Epithelial cell of proximal tubule (primary cell): Measurements from ENCODE around the gene CDKN2B-AS1. TPM values are rescaled to one million over a fixed set of nuclear protein-coding genes. Genes with fewer than 3 reads are reported as not detected.
A peak's percentile ranks its signal among the peaks of the same experiment; 100 is the strongest.

Experiments used
- DNase-seq: peaks from one replicate; pipeline ENCODE4 v3.0.0-alpha.2; 2011; ENCODE audit warnings: low read depth
- H3K4me3 ChIP-seq: 2 replicates; pipeline ENCODE4 v1.5.1; 2011; ENCODE audit warnings: low read depth, mild to moderate bottlenecking, low read length
- total RNA-seq: library from RNA; depleted of rRNA; stranded (reverse); fragments of >200 nt; gene quantifications from 2 replicates; pipeline ENCODE4 v1.2.3, GENCODE V29; 2015
- TF ChIP-seq, protein P1 (sequence below): conservative IDR thresholded peaks from 2 replicates; pipeline ENCODE4 v1.5.1; 2012; ENCODE audit warnings: low read depth, mild to moderate bottlenecking, low read length

The CDKN2B-AS1 gene
- total RNA-seq, 1 donor from 2014 or later = not detected

DNA sequence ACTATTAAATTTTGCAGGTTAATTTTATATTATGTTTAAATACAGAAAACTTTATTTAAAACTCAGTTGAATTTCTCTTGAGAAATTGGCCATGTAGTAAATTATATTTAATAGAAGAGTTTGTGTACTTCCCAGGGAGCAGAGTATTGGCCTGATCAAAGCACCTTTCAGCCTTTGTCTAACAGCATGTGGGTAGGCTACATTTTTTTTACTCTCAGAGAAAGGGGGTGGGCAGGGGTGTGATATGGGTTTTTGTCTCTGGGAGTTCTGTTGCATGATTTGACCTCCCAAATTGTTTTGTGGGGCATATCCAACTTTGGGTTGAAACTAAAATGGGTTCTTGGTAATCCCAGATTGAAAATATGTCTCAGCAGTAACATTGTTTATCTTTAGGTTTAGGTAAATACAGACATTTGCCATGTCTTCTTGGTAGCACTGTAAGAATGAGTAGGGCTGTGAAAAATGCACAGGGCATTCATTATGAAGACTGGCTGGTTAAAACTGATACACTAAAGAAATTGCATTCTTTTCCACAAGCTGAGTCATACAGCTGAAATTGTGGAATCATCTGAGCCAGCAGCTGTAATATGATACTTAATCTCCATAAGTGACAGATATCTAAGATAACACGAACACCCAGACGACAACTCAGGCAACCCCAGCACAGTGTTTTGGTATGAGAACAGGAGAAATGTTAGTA lies 89.9 kb downstream of the CDKN2B-AS1 start:
- TF ChIP-seq, protein P1, sequence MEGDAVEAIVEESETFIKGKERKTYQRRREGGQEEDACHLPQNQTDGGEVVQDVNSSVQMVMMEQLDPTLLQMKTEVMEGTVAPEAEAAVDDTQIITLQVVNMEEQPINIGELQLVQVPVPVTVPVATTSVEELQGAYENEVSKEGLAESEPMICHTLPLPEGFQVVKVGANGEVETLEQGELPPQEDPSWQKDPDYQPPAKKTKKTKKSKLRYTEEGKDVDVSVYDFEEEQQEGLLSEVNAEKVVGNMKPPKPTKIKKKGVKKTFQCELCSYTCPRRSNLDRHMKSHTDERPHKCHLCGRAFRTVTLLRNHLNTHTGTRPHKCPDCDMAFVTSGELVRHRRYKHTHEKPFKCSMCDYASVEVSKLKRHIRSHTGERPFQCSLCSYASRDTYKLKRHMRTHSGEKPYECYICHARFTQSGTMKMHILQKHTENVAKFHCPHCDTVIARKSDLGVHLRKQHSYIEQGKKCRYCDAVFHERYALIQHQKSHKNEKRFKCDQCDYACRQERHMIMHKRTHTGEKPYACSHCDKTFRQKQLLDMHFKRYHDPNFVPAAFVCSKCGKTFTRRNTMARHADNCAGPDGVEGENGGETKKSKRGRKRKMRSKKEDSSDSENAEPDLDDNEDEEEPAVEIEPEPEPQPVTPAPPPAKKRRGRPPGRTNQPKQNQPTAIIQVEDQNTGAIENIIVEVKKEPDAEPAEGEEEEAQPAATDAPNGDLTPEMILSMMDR = no peak
- peak; percentile 60 for DNase-seq
- no peak overlapping the region for H3K4me3 ChIP-seq

DNA sequence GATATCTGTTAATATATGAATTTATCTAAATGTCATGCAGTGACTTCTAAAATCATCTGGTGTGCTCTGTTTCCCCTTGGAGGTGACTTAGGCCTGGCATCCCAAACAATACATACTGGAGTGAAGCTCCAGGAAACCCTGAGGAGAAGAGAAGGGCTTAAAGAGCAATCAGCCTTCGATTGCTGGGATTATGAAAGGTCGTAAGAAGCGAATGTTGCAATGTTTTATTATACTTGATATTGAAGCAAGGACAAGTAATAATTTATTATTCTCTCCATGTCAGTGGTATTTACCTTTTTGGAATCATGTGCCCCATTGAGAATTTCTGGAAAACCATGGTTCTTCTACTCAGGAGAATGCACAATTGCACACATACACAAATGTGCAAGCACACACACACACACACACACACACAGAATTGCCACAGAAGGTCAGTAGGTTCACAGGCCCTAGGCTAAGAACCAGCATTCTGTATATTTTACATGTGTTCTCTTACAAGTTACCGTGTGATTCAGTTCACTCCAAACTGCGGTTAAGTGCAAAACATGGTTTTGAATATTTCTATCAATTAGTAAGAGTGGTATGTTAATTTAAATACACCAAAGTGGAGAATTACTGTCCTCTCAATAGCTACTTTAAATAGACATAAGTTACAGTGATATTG lies 93.6 kb downstream of the CDKN2B-AS1 start:
- H3K4me3 ChIP-seq = no peak overlapping the region
- TF ChIP-seq, protein P1 = no peak

DNA sequence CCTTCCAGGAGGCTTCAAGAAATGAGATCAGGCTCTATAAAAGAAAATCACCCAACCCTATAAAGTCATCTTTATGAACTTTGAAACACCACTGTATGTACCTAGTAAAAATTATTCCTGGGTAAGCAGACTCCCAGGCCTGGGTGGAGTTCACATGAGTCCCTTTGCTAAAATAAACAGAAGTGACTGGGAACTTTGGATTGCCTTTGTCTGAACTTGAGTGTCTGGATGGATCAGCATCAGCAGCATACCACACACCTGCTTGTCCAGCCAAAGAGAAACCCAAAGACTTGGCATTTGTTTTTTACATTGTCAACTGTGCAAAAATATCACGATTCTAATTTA lies 94.1 kb downstream of the CDKN2B-AS1 start:
- DNase-seq = no peak
- H3K4me3 ChIP-seq = no peak overlapping the region
- TF ChIP-seq, protein P1 = no peak

More for the DNA sequence above, 93.6 kb downstream of the CDKN2B-AS1 start:
- DNase-seq = no peak

DNA sequence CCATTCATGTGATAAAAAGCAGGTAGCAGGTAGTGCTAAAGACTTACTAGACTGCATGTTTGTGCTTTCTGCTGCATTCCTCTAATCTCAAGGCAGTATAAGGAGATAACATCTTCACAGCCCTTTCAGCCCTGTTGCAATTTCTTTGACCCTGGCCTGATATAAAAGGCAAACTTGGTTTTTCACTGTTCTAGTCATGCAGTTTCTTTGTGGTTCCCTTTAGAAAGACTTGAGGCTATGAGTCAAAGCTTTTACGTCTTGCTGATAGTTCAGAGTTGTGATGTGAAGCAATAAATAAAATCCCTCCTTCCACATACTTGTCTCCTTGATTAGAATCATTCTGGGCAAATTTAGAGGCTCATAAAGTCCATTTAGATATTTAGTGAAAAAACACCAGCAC lies 103.1 kb downstream of the CDKN2B-AS1 start:
- H3K4me3 ChIP-seq = no peak overlapping the region
- peak; percentile 64 for DNase-seq
- TF ChIP-seq, protein P1 = no peak

DNA sequence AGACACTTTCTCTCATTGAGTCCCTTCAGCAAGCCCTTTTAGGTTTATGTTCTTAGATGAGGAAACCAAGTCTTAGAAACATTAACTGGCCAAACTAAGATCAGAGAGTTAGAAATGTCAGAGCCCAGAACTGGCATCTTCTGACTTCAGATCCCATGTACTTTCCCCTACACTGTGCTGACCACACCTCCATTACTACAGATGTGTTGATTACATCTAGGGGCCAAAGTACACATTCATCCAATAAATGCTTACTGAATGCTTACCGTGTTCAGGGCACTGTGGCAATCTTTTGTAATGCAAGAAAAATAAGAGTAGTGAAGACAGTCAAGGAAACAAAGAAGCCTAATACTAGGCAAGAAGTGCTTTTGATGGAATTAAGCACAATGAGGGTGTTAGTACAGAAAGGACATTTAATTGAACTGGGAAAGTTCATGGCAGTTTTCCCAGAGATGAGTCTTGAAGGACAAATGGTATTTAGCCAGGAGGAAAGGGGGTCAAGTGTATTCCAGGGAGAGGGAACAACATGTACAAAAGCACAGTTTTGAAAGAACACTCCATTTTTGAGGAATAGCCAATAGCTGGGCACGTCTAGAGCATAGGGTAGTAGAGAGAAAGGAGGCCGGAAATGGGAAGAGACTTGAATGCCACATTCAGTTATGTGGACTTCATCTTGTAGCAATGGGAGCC lies 104.2 kb downstream of the CDKN2B-AS1 start:
- H3K4me3 ChIP-seq = no peak overlapping the region
- DNase-seq = peak; percentile 86
- TF ChIP-seq, protein P1 = no peak

DNA sequence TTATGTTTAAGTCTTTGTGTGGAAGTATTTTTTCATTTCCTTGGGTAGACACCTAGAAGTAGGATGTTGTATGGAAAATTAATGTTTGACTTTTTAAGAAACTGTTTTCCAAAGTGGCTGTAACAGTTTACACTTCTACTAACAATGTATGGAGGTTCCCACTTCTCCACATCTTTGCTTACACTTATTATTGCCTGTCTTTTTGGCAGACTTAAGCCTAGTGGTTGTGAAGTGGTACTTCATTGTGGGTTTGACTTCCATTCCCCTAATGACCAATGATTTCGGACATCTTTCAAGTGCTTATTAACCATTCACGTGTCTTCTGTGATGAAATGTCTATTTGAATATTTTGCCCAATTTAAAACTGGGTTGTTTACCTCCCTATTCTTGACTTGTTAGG lies 106.0 kb downstream of the CDKN2B-AS1 start:
- no peak overlapping the region for H3K4me3 ChIP-seq
- DNase-seq = no peak
- TF ChIP-seq, protein P1 = peak; percentile 32
